Ramos (cell line): ENCODE results near the gene SYT7.
"Not testable (repeated sequence)": the region's sequence is repeated elsewhere in the genome, so short reads cannot be mapped to it uniquely, and the experiment has no call there.

Source experiments
- in situ Hi-C: fragments of 300-500 bp; cut with MboI; formaldehyde crosslinking; loops from one replicate; pipeline ENCODE4 v1.14.3; 2022; ENCODE audit warnings: low sequenced_read_pairs; ENCODE audit not compliant: unreplicated experiment

SYT7 gene, protein sequence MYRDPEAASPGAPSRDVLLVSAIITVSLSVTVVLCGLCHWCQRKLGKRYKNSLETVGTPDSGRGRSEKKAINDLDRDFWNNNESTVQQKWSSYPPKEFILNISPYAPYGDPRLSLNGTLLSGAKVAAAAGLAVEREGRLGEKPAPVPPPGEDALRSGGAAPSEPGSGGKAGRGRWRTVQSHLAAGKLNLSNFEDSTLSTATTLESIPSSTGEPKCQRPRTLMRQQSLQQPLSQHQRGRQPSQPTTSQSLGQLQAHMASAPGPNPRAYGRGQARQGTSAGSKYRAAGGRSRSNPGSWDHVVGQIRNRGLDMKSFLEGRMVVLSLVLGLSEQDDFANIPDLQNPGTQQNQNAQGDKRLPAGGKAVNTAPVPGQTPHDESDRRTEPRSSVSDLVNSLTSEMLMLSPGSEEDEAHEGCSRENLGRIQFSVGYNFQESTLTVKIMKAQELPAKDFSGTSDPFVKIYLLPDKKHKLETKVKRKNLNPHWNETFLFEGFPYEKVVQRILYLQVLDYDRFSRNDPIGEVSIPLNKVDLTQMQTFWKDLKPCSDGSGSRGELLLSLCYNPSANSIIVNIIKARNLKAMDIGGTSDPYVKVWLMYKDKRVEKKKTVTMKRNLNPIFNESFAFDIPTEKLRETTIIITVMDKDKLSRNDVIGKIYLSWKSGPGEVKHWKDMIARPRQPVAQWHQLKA

DNA sequence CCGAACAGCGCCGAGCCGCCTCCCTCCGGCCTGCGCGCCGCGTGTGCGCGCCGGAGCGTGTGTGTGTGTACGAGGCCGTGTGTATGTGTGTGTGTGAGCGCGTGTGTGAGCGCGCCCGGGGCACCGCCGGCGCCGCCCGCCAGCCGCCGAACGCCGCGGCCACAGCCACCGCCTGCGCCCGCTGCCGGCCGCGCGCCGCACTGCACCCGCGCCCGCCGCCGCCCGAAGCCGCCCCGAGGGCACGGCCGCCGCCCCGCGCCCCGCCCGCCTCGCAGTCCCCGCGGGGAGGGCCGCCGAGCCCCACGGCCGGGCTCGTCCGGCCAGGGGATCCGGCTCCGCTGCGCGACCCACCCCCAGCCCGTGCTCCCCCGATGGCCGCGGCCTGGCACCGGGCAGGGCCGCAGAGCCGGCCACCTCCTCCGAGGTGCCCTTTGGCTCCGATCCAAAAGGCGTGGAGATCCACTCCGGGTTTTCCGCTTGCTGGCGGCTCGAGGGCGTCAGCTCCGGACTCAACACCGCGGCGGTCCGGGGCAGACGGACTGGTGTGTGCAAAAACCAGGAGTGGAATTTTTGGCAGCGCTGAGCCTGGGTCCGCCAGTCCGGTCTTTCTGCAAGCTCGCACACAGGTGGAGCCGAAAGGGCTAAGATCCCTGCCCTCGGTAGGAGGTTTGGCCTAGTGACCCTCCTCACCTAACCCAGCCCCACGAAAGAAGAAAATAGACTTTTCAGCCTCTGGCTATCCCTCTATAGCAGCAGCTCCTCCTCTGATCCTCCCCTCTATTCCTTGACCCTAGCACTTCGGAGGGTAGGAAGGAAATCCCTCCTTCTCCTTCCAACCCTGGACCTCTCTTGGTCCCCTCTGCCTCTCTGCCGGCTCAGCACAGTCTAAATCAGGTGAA is at the start of gene SYT7:
TSS of gene SYT7 (minus strand) at position 47 of the 899 bp plus-strand sequence. CDS start 256 bp downstream, outside the sequence.
- in situ Hi-C loops, result no loop called here

DNA sequence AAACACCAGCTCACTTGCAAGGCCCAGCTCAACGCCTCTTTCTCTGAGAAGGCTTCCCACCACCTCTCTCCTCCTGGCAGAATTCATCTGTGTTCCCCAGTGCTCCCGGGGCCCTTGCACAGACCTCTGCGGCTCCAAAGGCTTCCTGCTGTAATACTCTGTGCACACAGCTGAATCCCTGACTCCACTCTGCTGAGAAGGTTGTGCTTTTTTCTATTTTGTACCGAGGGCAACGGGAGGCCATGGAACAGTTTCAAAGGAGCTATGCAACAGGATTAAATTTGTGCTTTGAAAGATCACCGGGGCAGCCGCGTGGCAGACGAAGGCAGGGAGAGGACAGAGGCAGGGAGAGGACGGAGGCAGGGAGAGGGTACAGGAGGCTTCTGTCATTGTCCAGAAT is 49.2 kb upstream of the SYT7 start:
- in situ Hi-C loops, result no loop called here

DNA sequence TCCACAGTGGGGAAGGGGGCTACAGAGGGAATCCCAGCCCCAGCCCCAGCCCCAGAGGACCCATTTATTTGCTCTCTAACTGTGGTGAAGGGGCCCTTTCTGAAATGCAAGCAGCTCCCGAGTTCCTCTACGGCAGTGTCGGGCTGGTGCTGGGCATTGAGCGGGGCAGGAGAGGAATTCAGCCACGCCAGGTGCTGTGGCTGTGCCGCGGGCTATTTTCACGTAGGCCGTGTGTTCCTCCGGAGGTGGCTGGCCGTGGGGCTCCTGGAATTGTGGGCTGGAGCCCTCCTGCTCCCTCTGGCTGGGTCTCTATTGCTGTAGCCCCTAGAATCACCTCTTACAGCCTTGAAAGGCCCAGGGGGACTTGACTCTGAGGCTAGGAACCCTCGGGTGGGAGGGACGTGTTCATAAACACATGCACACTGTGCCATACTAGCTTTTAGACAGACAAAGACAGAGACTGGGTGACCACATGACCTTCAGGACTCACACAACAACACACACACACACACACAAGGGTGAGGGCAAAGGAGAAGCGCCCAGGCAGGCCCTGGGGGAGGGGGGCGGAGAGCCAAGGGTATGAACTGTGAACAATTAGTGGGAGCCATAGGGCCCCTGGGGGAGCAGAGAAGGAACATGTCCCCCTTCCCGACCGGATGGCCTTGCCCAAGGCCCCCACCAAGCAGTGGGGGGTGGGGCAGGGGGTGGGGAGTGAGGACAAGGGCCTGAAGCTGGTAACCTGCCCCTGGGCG is 48.4 kb upstream of the SYT7 start:
- in situ Hi-C loops, result no loop called here

DNA sequence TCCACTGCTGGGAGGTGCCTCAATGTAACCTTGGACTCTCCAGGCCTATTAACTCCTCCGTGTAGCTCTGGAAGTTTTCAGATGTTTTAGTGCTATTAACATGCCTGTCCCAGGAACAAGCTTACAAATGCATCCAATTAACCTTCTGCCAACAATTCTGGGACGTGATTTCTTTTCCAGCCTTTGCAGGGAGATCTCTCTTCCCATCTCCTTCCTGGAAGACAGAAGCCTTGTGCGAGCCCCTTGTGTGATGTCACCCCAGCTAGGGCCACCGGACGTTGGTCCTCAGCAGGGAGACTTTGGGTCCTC is 47.7 kb upstream of the SYT7 start:
- in situ Hi-C loops, result no loop called here

DNA sequence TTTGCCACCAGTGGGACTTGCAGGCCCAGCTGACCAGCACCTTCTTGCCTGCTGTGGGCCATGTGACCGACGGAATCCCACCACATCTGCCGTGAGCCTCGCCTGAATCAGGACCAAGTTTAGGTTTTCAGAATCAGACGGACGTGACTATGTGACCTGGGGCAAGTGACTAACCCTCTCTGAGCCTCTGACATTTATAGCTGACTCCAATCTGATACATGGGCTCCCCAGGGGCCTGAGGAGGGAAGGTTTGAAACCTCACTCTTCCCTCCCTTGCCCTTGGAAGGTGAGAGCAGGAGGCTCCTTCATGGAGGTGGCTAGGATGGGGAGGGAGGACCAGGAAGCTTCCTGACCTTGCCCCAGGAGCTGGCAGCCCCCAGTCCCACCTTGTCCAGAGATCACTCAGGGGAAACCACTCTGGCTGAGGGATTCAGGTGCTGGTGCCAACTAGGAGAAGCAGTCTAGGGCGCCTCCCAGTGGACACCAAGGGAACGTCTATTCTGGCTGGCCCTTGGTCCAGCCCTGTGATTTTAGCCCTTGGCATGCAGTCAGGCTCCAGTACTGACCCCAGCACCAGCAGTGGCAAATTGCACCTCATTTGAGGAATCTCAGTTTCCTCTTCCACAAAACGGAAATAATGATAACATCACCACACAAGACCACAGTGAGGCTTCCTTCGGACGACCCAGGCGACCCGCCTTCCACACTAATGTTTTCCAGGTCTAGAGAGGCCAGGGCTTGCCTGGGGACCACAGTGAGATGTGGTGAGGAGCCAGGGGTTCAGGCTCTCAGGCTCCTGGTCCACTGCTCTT is 47.2 kb upstream of the SYT7 start:
- in situ Hi-C loops, result no loop called here

DNA sequence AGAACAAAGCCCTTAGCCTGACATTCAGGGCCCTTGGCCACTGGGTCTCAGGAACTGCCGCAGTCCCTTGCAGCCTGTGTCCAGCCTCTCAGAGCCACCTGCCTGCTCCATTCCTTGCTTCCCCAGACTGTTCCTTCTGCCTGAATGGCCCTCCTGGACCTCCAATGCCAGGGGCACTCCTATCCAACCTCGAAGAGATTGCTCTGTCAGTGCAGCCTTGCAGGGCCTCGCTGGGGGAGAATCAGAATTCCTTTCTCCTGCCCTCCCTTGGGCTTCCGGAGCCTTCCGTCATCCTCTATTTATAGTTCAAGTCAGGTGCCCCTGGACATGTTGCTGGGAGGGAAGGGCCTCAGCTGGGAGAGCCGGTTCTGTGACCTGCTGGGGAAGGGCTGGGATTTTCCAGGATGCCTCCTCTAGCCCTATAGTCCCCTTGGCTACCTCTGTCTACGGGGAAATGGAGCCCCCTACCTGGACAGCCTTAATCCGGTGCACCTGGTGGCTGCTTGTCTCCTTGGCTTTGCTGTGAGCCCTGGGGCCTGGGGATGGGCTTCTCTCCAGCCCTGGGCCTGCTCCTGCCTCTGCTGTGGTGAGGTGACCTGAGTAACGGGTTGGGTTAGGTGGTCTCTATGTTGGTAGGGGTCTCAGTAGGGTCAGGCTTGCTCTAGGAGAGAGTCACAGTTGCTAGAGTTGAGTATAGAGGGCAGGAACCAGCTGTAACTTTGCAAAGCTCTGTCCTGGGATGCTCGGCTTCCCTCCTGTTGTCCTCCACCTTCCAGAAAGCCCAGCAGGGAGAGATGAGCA is 45.9 kb upstream of the SYT7 start:
- in situ Hi-C loops, result no loop called here

DNA sequence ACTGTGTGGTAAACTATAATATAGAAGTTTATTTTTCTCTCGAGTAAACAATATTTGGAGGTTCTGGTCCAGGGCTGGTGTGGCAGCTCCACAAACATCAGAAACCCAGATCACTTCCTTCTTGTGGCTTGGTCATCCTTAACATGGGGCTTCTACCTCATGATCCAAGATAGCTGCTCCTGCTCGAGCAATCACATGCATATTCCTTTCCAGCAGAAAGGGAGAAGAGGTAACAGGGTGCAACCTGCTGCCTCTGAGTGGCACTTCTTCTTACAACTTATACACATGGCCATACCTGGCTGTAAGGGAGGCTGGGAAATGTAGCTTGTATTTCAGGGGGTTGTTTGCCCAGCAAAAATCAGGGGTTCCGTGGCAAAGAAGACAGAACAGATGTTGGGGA is 44.6 kb upstream of the SYT7 start:
- in situ Hi-C loops, result no loop called here

DNA sequence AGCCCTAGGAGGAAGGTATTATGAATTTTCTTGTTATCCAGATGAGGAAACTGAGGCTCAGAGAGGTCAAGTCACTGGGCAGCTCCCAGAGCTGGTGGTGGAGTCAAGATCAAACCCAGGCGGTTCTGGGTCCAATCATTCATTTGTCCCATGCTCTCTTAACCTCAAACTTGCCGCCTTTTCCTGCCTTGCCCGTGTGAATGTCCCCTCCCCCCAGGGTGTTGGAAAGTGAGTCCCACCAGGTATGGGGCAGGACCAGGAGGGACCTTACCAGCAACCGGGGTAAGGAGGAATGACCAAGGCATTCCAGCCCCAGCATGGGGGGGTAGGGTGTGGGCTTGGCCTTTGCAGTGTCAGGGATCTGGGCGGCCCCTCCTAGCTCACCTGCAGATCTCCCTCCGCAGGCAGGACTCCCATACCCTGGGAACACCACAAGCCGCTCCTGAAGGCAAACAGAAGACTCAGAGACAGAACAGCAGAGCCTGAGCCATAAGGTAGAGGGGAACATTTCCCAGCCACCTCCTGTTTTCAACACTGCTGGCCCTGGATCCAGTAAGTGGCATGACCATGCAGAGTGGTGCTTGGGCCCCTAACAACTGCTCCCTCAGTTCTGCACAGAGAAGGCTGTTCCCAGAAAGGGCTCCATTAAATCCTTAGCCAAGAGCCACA is 41.2 kb upstream of the SYT7 start:
- in situ Hi-C loops, result no loop called here

DNA sequence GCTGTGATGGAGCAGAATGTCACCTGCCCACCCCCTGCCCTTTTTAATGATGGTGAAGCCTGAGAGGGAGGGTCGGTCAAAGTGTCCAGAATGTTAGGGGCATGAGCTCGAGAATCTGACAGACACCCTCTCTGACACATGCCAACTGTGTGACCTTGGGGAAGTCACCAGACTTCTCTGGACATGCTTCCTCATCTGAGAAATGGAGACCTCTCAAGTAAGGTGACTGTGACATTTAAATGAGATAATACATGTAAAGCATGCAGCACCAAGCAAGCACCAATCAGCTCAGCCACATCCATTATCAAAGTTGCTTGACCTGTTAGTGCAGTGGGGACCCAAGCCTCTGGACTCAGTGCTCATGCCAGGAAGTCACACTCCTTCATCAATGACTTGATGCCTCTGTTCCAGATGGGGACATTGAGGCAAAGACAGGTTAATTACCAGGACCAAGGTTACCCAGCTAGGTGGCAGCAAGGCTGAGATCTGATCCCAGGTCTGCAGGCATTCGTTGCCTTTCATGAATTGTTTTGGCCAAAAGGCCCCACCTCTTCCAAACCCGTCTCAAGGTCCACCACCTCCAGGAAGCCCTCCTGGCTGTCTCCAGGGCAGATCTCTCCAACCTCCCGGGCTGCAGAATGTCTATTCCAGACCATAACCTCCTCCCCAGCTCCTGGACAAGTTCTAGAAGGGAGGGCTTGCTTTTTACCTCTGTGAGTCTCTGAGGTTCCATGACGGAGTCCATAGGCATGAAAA is 38.8 kb upstream of the SYT7 start:
- in situ Hi-C loops, result no loop called here

DNA sequence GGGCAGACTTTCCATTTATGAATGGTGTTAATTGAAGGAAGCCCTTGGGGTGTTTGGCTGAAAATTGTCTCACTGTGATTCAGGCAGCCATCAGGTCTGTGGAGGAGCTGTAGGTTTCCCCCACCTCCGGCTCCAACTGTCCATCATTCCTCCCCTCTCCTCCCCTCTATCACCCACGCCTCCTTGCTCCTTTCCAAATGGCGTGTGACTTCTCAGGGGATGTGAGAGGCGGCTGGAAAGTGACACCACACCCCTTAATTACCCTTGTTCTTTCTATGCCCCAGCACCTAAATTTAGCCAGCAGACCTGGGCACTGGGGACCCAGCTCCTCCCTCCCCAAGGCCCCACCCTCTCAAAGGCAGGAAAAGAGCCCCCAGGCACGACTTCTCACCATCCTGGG is 38.1 kb upstream of the SYT7 start:
- in situ Hi-C loops, result no loop called here

DNA sequence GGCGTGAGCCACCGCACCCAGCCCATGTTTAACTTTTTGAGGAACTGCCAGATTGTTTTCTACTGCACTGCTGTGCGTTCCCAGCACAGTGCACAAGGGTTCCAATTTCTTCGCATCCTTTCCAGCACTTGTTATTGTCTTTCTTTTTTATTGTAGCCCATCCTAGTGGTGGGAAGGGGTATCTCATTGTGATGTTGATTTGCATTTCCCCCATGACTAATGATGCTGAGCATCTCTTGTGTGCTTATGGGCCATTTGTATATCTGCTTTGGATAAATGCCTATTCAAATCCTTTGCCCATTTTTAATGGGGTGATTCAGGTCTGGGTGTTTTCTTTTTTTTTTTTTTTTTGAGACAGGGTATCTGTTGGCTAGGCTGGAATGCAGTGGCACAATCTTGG is 36.6 kb upstream of the SYT7 start:
- in situ Hi-C loops, result no loop called here

DNA sequence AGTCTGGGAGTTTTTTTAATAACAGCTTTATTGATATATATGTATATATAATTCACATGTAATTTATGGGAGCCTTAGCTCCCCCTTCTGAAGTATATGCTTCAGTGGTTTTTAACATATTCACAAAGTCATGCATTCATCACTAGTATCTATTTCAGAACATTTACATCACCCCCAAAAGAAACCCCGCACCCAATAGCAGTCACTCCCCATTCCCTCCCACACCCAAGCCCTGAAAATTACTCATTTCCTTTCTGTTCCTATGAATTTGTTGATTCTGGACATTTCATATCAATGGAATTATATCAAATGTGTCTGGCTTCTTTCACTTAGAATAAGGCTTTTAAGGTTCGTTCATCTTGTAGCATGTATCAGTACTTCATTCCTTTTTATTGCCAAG is 35.6 kb upstream of the SYT7 start:
- in situ Hi-C loops, result no loop called here

DNA sequence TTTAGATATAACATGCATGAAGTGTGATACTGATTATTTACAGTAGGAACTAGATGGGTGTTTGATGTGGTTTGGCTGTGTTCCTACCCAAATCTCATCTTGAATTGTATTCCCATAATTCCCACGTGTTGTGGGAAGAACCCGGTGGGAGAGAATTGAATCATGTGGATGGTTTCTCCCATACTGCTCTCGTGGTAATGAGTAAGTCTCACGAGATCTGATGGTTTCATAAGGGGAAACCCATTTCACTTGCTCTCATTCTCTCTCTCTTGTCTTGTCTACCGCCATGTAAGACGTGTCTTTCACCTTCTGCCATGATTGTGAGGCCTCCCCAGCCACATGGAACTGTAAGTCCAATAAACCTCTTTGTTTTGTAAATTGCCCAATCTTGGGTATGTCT is 33.9 kb upstream of the SYT7 start:
- in situ Hi-C loops, result not testable (repeated sequence)

DNA sequence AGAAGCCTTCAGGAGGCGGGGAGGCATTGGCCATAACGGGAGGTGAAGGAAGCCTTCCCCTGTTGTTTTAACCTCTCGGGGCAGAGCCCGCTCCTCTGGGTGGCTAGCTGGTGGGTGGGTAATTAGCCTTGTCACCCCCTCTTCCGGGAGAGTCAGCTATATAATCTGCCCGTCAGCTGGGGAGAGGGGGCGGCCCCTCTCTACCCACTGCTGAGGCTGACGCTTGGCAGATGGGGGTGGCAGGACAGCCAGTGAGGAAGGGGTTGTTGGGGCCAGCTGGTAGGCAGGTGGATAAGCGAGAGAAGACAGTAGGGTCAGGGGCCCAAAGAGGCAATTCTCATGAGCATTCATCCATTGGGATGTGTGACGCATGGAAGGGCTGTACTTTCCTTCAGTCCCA is 33.0 kb upstream of the SYT7 start:
- in situ Hi-C loops, result no loop called here

DNA sequence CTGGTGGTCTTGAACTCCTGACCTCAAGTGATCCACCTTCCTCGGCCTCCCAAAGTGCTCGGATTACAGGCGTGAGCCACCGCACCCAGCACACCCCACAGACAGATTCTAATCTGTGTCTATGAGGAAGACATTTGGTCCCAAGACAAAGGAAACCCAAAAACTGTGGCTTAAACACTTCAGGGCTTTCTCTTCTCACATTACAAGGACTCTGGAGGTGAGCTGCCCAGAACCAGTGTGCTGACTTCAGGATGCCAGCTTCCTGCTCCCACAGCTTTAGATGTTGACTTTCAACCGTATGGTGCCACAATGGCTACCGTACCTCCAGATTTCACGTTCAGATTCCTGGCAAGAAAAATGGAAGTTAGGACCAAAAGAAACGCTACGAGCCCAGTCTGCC is 32.2 kb upstream of the SYT7 start:
- in situ Hi-C loops, result no loop called here

DNA sequence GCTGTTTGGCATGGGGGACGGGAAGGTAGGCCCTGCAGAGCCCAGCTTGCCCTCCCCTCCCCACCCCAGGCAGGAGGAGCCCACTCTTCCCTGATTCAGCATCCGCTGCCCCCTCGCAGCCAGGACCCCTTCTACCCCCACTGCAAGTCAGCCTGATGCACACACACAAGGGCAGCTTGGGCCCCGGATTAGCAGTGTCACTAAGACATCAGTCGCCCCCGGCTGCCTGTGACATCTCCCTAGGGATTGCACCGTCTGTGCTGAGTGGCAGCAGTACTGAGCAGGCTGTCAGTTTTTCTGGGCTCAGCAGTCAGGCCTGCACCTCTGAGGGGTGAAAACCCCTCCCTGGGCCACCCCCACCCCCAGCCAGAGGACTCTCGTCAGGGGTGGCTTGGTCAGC is 30.4 kb upstream of the SYT7 start:
- in situ Hi-C loops, result no loop called here

DNA sequence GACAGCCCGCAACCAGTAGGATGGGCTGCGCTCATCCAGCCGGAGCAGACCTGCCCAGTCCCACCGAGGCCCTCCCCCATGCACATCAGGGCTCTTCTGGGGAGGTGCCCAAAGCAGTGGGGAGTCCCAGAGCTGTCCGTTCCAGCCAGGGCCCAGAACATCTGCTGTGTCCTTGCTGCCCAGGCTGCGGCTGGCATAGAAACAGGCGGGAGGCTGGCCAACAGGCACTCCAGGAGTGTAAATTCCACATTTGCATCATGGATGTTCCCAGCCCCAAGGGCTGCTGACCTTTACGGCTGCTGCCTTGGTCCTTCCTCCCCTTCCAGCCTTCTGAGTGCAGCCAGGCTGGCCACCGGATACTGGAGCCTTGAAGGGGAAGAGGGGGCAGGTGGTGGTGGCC is 30.0 kb upstream of the SYT7 start:
- in situ Hi-C loops, result no loop called here

DNA sequence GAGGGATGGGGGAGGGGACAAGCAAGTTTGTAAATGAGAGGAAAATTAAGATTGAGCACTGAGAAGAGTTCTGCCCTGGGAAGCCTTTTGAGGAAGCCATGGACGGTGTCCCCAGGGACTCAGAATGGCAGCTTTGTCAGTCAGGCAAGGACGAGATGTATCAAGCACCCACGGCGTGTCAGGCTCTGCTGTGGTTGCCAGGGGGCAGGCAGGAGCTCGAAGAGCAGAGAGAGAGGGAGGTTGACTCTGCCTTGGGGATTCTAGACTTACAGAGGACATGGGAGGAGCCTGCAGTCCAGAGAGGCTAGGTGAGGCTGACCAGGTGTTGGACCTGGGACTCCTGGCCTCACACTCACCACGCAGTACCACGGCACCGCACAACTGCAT is 29.1 kb upstream of the SYT7 start:
- in situ Hi-C loops, result no loop called here
